HG03025 (cell line): ENCODE results near the gene ZNF264.
"Not testable (repeated sequence)": the region's sequence is repeated elsewhere in the genome, so short reads cannot be mapped to it uniquely, and the experiment has no call there.

Source experiments
- ATAC-seq: cut with Tn5 transposase; IDR thresholded peaks from one replicate; pipeline ENCODE4 v1.9.1; 2021; ENCODE audit warnings: mild to moderate bottlenecking, moderate library complexity; ENCODE audit not compliant: unreplicated experiment, low FRiP score

Gene ZNF264

GRCh38 chr19:57191141-57192076 is at the start of gene ZNF264:
Gene ZNF264 (plus strand): TSS chr19:57191500. CDS start chr19:57191914, 414 bp downstream.
- ATAC-seq, result peak; percentile 90

- no peak for ATAC-seq
Measured at GRCh38 chr19:57141699-57142098, 49.6 kb upstream of the ZNF264 start.

GRCh38 chr19:57152921-57153320 is 38.4 kb upstream of the ZNF264 start:
- no peak for ATAC-seq

DNA sequence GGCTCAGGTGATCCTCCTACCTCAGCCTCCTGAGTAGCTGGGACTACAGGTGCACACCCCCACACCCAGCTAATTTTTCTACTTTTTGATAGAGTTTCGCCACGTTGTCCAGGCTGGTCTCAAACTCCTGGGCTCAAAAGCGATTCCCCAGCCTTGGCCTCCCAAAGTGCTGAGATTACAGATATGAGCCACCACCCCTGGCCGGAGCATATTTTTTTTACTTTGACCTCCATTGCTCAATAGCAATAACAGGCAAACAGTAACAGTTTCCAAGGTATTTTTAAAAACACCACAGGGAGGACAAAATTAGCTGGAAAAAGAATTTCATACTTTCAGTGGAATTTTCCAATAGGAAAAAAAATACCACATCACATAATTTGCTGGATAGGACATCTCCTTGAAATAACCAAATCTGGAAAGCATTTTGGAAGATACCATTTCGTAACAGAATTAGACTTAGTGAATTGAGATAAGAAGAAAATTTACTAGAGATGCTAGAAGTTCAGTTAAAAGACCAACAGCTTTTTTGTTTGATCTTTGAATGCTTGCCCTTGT is 29.2 kb upstream of the ZNF264 start:
- ATAC-seq, result no peak

- ATAC-seq, result no peak
Measured at GRCh38 chr19:57165846-57166245, 25.5 kb upstream of the ZNF264 start.

GRCh38 chr19:57167385-57167784 is 23.9 kb upstream of the ZNF264 start, which contains the start of gene DUXA:
Gene DUXA (minus strand): TSS chr19:57167485. CDS start chr19:57167443, 42 bp downstream.
- no peak for ATAC-seq

DNA sequence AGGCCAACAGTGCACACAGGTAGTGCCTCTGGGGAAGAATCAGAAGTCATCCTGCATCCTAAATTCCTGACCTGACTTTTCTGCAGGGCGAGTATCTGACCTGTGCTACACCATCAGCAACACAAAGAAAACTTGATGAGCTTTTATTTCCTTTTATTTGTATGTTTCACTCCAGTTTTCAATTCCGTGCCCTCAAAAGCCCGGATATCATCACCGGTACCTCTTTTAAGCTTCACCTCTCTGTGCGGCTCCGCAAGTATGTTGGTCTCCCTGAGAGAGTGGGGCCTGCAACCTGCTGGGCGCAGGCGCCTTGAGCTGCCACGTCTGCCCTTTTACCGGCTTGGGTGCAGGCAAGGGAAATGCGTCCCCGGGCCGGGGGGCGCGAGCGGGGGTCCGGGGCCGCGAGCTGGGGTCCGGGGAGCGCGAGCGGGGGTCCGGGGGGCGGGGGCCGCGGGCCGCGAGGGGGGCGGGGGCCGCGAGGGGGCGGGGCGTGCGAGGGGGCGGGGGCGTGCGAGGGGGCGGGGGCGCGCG is 19.7 kb upstream of the ZNF264 start:
- no peak for ATAC-seq

DNA sequence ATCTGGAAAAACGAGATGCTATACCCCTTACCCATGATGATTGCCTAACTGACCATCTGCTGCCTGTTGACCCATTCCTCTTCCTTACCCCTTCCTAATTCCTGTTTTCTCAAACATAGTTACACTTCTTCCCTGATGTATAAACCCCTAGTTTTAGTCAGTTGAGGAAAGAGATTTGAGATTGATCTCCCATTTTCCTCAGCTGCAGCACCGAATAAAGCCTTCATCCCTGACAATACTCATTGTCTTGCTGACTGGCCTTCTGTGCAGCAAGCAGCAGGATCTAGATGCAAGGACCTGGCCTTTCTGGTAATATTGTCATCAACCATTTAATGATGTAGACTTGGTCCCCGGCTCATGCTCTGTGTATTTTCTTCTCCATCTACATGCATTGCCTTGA is 999 bp upstream of the ZNF264 start:
- no peak for ATAC-seq

GRCh38 chr19:57192077-57192420 is 749 bp downstream of the ZNF264 start:
- no peak for ATAC-seq

- no peak for ATAC-seq
Measured at GRCh38 chr19:57192993-57193392, 1.7 kb downstream of the ZNF264 start.

GRCh38 chr19:57197874-57198273 is 6.6 kb downstream of the ZNF264 start:
- ATAC-seq, result not testable (repeated sequence)

- ATAC-seq, result no peak
Measured at GRCh38 chr19:57202160-57202559, 10.9 kb downstream of the ZNF264 start.

- no peak for ATAC-seq
Measured at GRCh38 chr19:57210381-57210780, 19.1 kb downstream of the ZNF264 start.

- ATAC-seq, result no peak
Measured at GRCh38 chr19:57212109-57212508, 20.8 kb downstream of the ZNF264 start.

GRCh38 chr19:57227502-57227901 is 36.2 kb downstream of the ZNF264 start:
- ATAC-seq, result no peak

DNA sequence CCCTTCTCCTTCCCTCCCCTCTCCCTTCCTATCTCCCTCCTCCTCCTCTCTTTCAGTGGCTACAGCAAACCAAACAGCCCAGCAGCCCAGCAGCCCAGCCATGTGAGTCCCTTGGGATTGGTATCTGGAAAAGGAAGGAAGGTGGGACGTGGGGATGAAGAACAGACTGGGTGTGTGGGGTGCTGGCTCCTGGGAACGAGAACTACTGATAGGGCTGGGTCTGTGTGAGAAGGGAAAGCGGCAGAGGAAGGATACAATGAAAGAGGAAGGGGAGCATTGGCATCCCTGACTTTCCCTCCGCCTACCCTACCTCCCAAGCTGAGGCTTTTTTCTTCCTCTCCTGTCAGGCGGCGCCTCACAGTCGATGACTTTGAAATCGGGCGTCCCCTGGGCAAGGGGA is 40.4 kb downstream of the ZNF264 start:
- ATAC-seq, result no peak

DNA sequence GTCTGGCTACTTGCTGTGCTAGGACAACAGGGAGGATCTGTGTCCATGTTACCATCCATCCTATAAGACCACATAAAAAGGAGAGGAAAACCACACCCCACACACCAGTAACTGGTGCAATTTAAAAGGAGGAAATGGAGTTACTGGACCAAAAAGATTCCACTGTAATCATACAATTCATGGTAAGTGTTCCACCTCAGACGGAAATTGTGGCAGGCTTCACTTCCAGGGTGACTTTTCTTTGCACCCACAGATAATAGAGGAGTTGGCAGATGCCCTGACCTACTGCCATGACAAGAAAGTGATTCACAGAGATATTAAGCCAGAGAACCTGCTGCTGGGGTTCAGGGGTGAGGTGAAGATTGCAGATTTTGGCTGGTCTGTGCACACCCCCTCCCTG is 41.9 kb downstream of the ZNF264 start:
- no peak for ATAC-seq

GRCh38 chr19:57239982-57240310 is 48.6 kb downstream of the ZNF264 start:
- no peak for ATAC-seq

GRCh38 chr19:57240311-57241090 is 49.2 kb downstream of the ZNF264 start, which contains the start of gene ZNF805:
Gene ZNF805 (plus strand): TSS chr19:57240632. CDS start chr19:57240892, 260 bp downstream.
- ATAC-seq, result peak; percentile 86

DNA sequence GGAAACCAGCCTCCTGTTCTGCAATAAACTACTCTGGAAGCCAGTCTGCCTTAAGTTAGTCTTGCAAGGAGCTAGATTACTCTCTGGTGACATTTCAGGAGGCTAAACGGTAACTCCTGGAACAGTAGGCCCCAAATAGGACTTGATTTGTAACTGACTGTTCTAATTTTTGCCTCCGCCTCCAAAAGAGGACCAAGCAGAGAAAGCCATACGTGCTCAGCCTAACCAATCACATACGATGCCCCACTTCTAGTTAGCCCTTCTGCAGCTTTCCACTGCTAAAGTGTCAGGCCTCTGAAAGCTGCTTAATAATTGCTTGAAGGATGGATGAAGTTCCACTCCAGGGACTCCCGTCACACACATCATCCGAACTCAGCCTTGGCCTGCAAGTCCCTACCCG is 49.9 kb downstream of the ZNF264 start:
- ATAC-seq, result no peak

- no peak for ATAC-seq
Measured at GRCh38 chr19:57242821-57243220, 51.5 kb downstream of the ZNF264 start.
